Measurements from ENCODE around the gene FGD5. TPM values are rescaled to one million over a fixed set of nuclear protein-coding genes. Genes with fewer than 3 reads are reported as not detected.

Gene FGD5
- total RNA-seq, 1 donor from 2014 or later, result 38.6 TPM

GRCh38 chr3:14826069-14826468 is 7.3 kb downstream of the FGD5 start:
- no peak for DNase-seq (ENCODE audit: low spot score)

GRCh38 chr3:14827776-14828175 is 9.0 kb downstream of the FGD5 start:
- peak; percentile 43 for DNase-seq (ENCODE audit: low spot score)

GRCh38 chr3:14829811-14830210 is 11.0 kb downstream of the FGD5 start:
- DNase-seq (ENCODE audit: low spot score), result no peak

GRCh38 chr3:14831916-14832450 is 13.2 kb downstream of the FGD5 start:
- DNase-seq (ENCODE audit: low spot score), result peak; percentile 85

- DNase-seq (ENCODE audit: low spot score), result no peak
These were observed 14.4 kb downstream of the FGD5 start for GRCh38 chr3:14832975-14833722.

- no peak for DNase-seq (ENCODE audit: low spot score)
These were observed 15.4 kb downstream of the FGD5 start for GRCh38 chr3:14834121-14834520.

GRCh38 chr3:14834807-14835466 is 16.2 kb downstream of the FGD5 start:
- DNase-seq (ENCODE audit: low spot score), result no peak

GRCh38 chr3:14836049-14836468 is 17.3 kb downstream of the FGD5 start:
- no peak for DNase-seq (ENCODE audit: low spot score)

- DNase-seq (ENCODE audit: low spot score), result no peak
These were observed 18.6 kb downstream of the FGD5 start for GRCh38 chr3:14837186-14837877.

- no peak for DNase-seq (ENCODE audit: low spot score)
These were observed 19.1 kb downstream of the FGD5 start for GRCh38 chr3:14837878-14838258.

GRCh38 chr3:14839236-14839635 is 20.5 kb downstream of the FGD5 start:
- DNase-seq (ENCODE audit: low spot score), result no peak

GRCh38 chr3:14841836-14842235 is 23.1 kb downstream of the FGD5 start:
- DNase-seq (ENCODE audit: low spot score), result no peak

- DNase-seq (ENCODE audit: low spot score), result peak; percentile 74
These were observed 23.5 kb downstream of the FGD5 start for GRCh38 chr3:14842277-14842676.

GRCh38 chr3:14843321-14843720 is 24.6 kb downstream of the FGD5 start:
- peak; percentile 43 for DNase-seq (ENCODE audit: low spot score)

GRCh38 chr3:14844386-14845170 is 25.8 kb downstream of the FGD5 start:
- peak; percentile 57 for DNase-seq (ENCODE audit: low spot score)

- no peak for DNase-seq (ENCODE audit: low spot score)
These were observed 26.4 kb downstream of the FGD5 start for GRCh38 chr3:14845180-14845579.

GRCh38 chr3:14845826-14846225 is 27.1 kb downstream of the FGD5 start:
- no peak for DNase-seq (ENCODE audit: low spot score)

GRCh38 chr3:14846226-14846880 is 27.6 kb downstream of the FGD5 start:
- DNase-seq (ENCODE audit: low spot score), result peak; percentile 79

- DNase-seq (ENCODE audit: low spot score), result no peak
These were observed 29.1 kb downstream of the FGD5 start for GRCh38 chr3:14847613-14848541.

- no peak for DNase-seq (ENCODE audit: low spot score)
These were observed 30.1 kb downstream of the FGD5 start for GRCh38 chr3:14848906-14849305.

Data from mesenteric fat pad (tissue), 1 donor.